Cerebellar nuclear complex (tissue), 1 donor: ENCODE results near the gene CCZ1.
"Not testable (repeated sequence)": the region's sequence is repeated elsewhere in the genome, so short reads cannot be mapped to it uniquely, and the experiment has no call there.

Source experiments
- DNase-seq, 2 experiments: peaks; one replicate each; lab custom pipeline; 2025; lab: John Stamatoyannopoulos, UW

Gene CCZ1

GRCh38 chr7:5916529-5916928 lies 18.0 kb downstream of the CCZ1 start:
- DNase-seq, result not testable (repeated sequence)

GRCh38 chr7:5924180-5924579 lies 25.6 kb downstream of the CCZ1 start:
- DNase-seq, result not testable (repeated sequence)

- DNase-seq, result not testable (repeated sequence)
Measured at GRCh38 chr7:5924630-5925029, 26.1 kb downstream of the CCZ1 start.

GRCh38 chr7:5926263-5926870 lies 27.8 kb downstream of the CCZ1 start:
- not testable (repeated sequence) for DNase-seq

GRCh38 chr7:5930290-5930689 lies 31.8 kb downstream of the CCZ1 start:
- DNase-seq, result not testable (repeated sequence)

- not testable (repeated sequence) for DNase-seq
Measured at GRCh38 chr7:5931250-5931649, 32.7 kb downstream of the CCZ1 start.

GRCh38 chr7:5931905-5932644 lies 33.5 kb downstream of the CCZ1 start:
- not testable (repeated sequence) for DNase-seq

GRCh38 chr7:5934945-5935450 lies 36.5 kb downstream of the CCZ1 start:
- DNase-seq, result not testable (repeated sequence)

- DNase-seq, result not testable (repeated sequence)
Measured at GRCh38 chr7:5963205-5963604, 64.7 kb downstream of the CCZ1 start.

- DNase-seq, result not testable (repeated sequence)
Measured at GRCh38 chr7:5963810-5964209, 65.3 kb downstream of the CCZ1 start.

GRCh38 chr7:5970347-5970911 lies 71.9 kb downstream of the CCZ1 start, which contains the start of gene RSPH10B:
TSS of gene RSPH10B (minus strand) at chr7:5970689. CDS start at chr7:5967116, 3,573 bp downstream.
- not testable (repeated sequence) for DNase-seq

GRCh38 chr7:5973580-5973979 lies 75.0 kb downstream of the CCZ1 start:
- DNase-seq, result not testable (repeated sequence)
